Activated CD8-positive, alpha-beta memory T cell treated with anti-CD3 and anti-CD28 coated beads for 36 hours (primary cell): Measurements from ENCODE around the gene KIAA0232. TPM values are rescaled to one million over a fixed set of nuclear protein-coding genes. Genes with fewer than 3 reads are reported as not detected.
"Not testable (repeated sequence)": the region's sequence is repeated elsewhere in the genome, so short reads cannot be mapped to it uniquely, and the experiment has no call there.

ENCODE experiments used
- CTCF ChIA-PET: fragments of 350-600 bp; sonication (Branson Sonifier 250); formaldehyde crosslinking; loops from one replicate; lab custom pipeline; 2021; ENCODE audit warnings: antibody characterized with exemption; lab: Charles Lee
- POLR2A ChIA-PET: fragments of 350-600 bp; sonication (Branson Sonifier 250); formaldehyde crosslinking; loops from one replicate; lab custom pipeline; 2021; ENCODE audit warnings: antibody characterized with exemption; lab: Charles Lee
- total RNA-seq, 2 experiments: library from RNA; stranded (reverse); gene quantifications; one replicate each; pipeline ENCODE4 v1.2.3, GENCODE V29; 2021

Gene KIAA0232
- total RNA-seq, 2 experiments from 2014 or later: 14.0 to 17.5 TPM

- POLR2A ChIA-PET: no interaction called here
- CTCF ChIA-PET: no interaction called here
Observed at GRCh38 chr4:6772223-6772928, 10.2 kb upstream of the KIAA0232 start.

GRCh38 chr4:6773106-6773505, 9.4 kb upstream of the KIAA0232 start:
- CTCF ChIA-PET: no interaction called here
- POLR2A ChIA-PET: no interaction called here

- CTCF ChIA-PET: no interaction called here
Observed at GRCh38 chr4:6773616-6774540, 8.6 kb upstream of the KIAA0232 start.

GRCh38 chr4:6775746-6776145, 6.8 kb upstream of the KIAA0232 start:
- ChIA-PET CTCF (interaction anchor here (0.6 kb wide), 2 partner anchors 9 to 124 kb away, joined by 3 read pairs; no protein-coding TSS in a partner anchor), POLR2A (no interaction called here)

More at GRCh38 chr4:6773616-6774540, 8.6 kb upstream of the KIAA0232 start:
- POLR2A ChIA-PET: no interaction called here

GRCh38 chr4:6776920-6777635, 5.4 kb upstream of the KIAA0232 start:
- POLR2A ChIA-PET: interaction anchor here (0.9 kb wide), 1 partner anchor 90 kb away, joined by 3 read pairs; no protein-coding TSS in a partner anchor
- CTCF ChIA-PET: interaction anchor here (0.6 to 1.1 kb wide), 3 partner anchors 79 to 241 kb away, joined by 3 to 5 read pairs (median 3); no protein-coding TSS in a partner anchor

- ChIA-PET POLR2A (interaction anchor here (0.5 to 0.9 kb wide), 2 partner anchors 91 to 122 kb away, joined by 3 read pairs; no protein-coding TSS in a partner anchor), CTCF (interaction anchor here (1.0 kb wide), 1 partner anchor 95 kb away, joined by 6 read pairs; no protein-coding TSS in a partner anchor)
Observed at GRCh38 chr4:6777636-6778281, 4.8 kb upstream of the KIAA0232 start.

GRCh38 chr4:6778435-6778834, 4.1 kb upstream of the KIAA0232 start:
- POLR2A ChIA-PET: interaction anchor here (0.5 kb wide), 1 partner anchor 121 kb away, joined by 3 read pairs; no protein-coding TSS in a partner anchor
- CTCF ChIA-PET: interaction anchor here (1.0 kb wide), 1 partner anchor 95 kb away, joined by 6 read pairs; no protein-coding TSS in a partner anchor

GRCh38 chr4:6779667-6780565, 2.6 kb upstream of the KIAA0232 start:
- ChIA-PET CTCF (interaction anchor here (1.3 to 1.5 kb wide), 2 partner anchors 60 to 94 kb away, joined by 3 to 7 read pairs; no protein-coding TSS in a partner anchor), POLR2A (interaction anchor here (0.6 kb wide), 1 partner anchor 152 kb away, joined by 3 read pairs; no protein-coding TSS in a partner anchor)

- ChIA-PET CTCF (interaction anchor here (1.3 kb wide), 1 partner anchor 23 kb away, joined by 3 read pairs; no protein-coding TSS in a partner anchor), POLR2A (no interaction called here)
Observed at GRCh38 chr4:6781113-6781512, 1.4 kb upstream of the KIAA0232 start.

- ChIA-PET CTCF (interaction anchor here (0.6 to 1.3 kb wide), 3 partner anchors 19 to 36 kb away, joined by 3 read pairs; no protein-coding TSS in a partner anchor), POLR2A (no interaction called here)
Observed at GRCh38 chr4:6781561-6781960, 966 bp upstream of the KIAA0232 start.

- CTCF ChIA-PET: interaction anchor here (1.2 kb wide), 1 partner anchor 91 kb away, joined by 5 read pairs; no protein-coding TSS in a partner anchor
- POLR2A ChIA-PET: no interaction called here
Observed at GRCh38 chr4:6782846-6783110, 251 bp downstream of the KIAA0232 start.

- ChIA-PET POLR2A (interaction anchor here (0.6 to 1.1 kb wide), 4 partner anchors 67 to 126 kb away, joined by 3 read pairs; no protein-coding TSS in a partner anchor), CTCF (interaction anchor here (1.2 to 1.9 kb wide), 7 partner anchors 10 to 288 kb away, joined by 3 to 6 read pairs (median 5); no protein-coding TSS in a partner anchor)
Observed at GRCh38 chr4:6783111-6783981, 819 bp downstream of the KIAA0232 start.

- CTCF ChIA-PET: interaction anchor here (1.8 to 1.9 kb wide), 2 partner anchors 8 to 65 kb away, joined by 5 to 6 read pairs; no protein-coding TSS in a partner anchor
- POLR2A ChIA-PET: interaction anchor here (1.8 kb wide), 1 partner anchor 124 kb away, joined by 6 read pairs; the partner anchor contains the start of gene TBC1D14
Observed at GRCh38 chr4:6785572-6785925, 3.0 kb downstream of the KIAA0232 start.

GRCh38 chr4:6788123-6788522, 5.6 kb downstream of the KIAA0232 start:
- ChIA-PET CTCF (no interaction called here), POLR2A (interaction anchor here (0.7 kb wide), 1 partner anchor 15 kb away, joined by 3 read pairs; no protein-coding TSS in a partner anchor)

GRCh38 chr4:6791245-6791644, 8.7 kb downstream of the KIAA0232 start:
- CTCF ChIA-PET: interaction anchor here (0.7 kb wide), 1 partner anchor 459 kb away, joined by 4 read pairs; no protein-coding TSS in a partner anchor

GRCh38 chr4:6791796-6792195, 9.3 kb downstream of the KIAA0232 start:
- POLR2A ChIA-PET, CTCF ChIA-PET: not testable (repeated sequence)

More at GRCh38 chr4:6791245-6791644, 8.7 kb downstream of the KIAA0232 start:
- POLR2A ChIA-PET: not testable (repeated sequence)
